HG02852 (cell line): ENCODE data around the gene ADCY5.

Experiments
- ATAC-seq: cut with Tn5 transposase; IDR thresholded peaks from one replicate; pipeline ENCODE4 v1.9.1; 2021; ENCODE audit warnings: mild to moderate bottlenecking, moderate library complexity; ENCODE audit not compliant: unreplicated experiment

The ADCY5 gene

GRCh38 chr3:123346021-123346420 lies 102.9 kb downstream of the ADCY5 start:
- ATAC-seq = no peak

GRCh38 chr3:123344907-123345594 lies 103.8 kb downstream of the ADCY5 start:
- ATAC-seq = no peak

- ATAC-seq = no peak
Observed at GRCh38 chr3:123344175-123344906, 104.5 kb downstream of the ADCY5 start.

GRCh38 chr3:123343296-123344174 lies 105.4 kb downstream of the ADCY5 start:
- no peak for ATAC-seq

- no peak for ATAC-seq
Observed at GRCh38 chr3:123342631-123343080, 106.2 kb downstream of the ADCY5 start.

- no peak for ATAC-seq
Observed at GRCh38 chr3:123341871-123342630, 106.8 kb downstream of the ADCY5 start.

- no peak for ATAC-seq
Observed at GRCh38 chr3:123340336-123340735, 108.6 kb downstream of the ADCY5 start.

GRCh38 chr3:123339302-123339701 lies 109.6 kb downstream of the ADCY5 start:
- ATAC-seq = no peak

- ATAC-seq = no peak
Observed at GRCh38 chr3:123338620-123339061, 110.2 kb downstream of the ADCY5 start.

- no peak for ATAC-seq
Observed at GRCh38 chr3:123337948-123338619, 110.8 kb downstream of the ADCY5 start.

- no peak for ATAC-seq
Observed at GRCh38 chr3:123337226-123337625, 111.7 kb downstream of the ADCY5 start.

GRCh38 chr3:123336441-123336851 lies 112.4 kb downstream of the ADCY5 start:
- ATAC-seq = no peak

GRCh38 chr3:123336001-123336400 lies 112.9 kb downstream of the ADCY5 start:
- no peak for ATAC-seq

GRCh38 chr3:123335007-123335670 lies 113.8 kb downstream of the ADCY5 start:
- ATAC-seq = no peak

GRCh38 chr3:123334056-123334455 lies 114.8 kb downstream of the ADCY5 start:
- ATAC-seq = no peak

GRCh38 chr3:123333401-123333800 lies 115.5 kb downstream of the ADCY5 start:
- ATAC-seq = no peak

- no peak for ATAC-seq
Observed at GRCh38 chr3:123332124-123332641, 116.7 kb downstream of the ADCY5 start.

- ATAC-seq = no peak
Observed at GRCh38 chr3:123331651-123332050, 117.2 kb downstream of the ADCY5 start.

GRCh38 chr3:123331006-123331405 lies 117.9 kb downstream of the ADCY5 start:
- ATAC-seq = no peak
